ENCODE measurements around the gene DHRS9. TPM values are rescaled to one million over a fixed set of nuclear protein-coding genes. Genes with fewer than 3 reads are reported as not detected.

DHRS9 gene
- total and polyA plus RNA-seq, 2 of the 4 experiments (the other 2 are of a cell fraction): not detected

GRCh38 chr2:169073963-169074751 lies 4.8 kb downstream of the DHRS9 start:
- intact Hi-C loops (cut with micrococcal nuclease): no loop called here
- no peak overlapping the region for H2AK5ac ChIP-seq (ENCODE audit: low read depth, low read length)
- in situ Hi-C loops (cut with MboI; ENCODE audit: low sequenced_read_pairs): no loop called here
- no peaks in the 10 kb centered on the region for H3K79me1 ChIP-seq (ENCODE audit: low read depth in 1 of 2, low read length in 2 of 2)
- no peaks in the 10 kb centered on the region for H4K20me1 ChIP-seq (ENCODE audit: insufficient read depth, low read length)
- H2BK20ac ChIP-seq (ENCODE audit: low read depth, low read length): no peak overlapping the region
- WGBS, 2 experiments (ENCODE audit: extremely low coverage in 2 of 2, insufficient read length in 1 of 2): no CpG with 5 or more reads among the region's 9 CpGs
- no peak overlapping the region for H3K4me3 ChIP-seq (ENCODE audit: insufficient read depth, low read depth, low read length)
- no peak overlapping the region for H3K27ac ChIP-seq (ENCODE audit: insufficient read depth, low read length)
- H2BK120ac ChIP-seq (ENCODE audit: low read depth, low read length): no peak overlapping the region
- BruUV-seq (replicated peaks): no TSS peak
- no peak overlapping the region for H4K91ac ChIP-seq (ENCODE audit: insufficient read depth, low read depth, low read length)
- CTCF ChIA-PET: no interaction called here
- no peak overlapping the region for H3K14ac ChIP-seq (replicated peaks; ENCODE audit: low read depth, low read length)
- H4K5ac ChIP-seq (ENCODE audit: low read depth, low read length): no peak overlapping the region
- no peak overlapping the region for H2AFZ ChIP-seq (replicated peaks; ENCODE audit: low read length, poor library complexity)
- DNase-seq (no peak), ATAC-seq (ENCODE audit: low read depth) (no peak)
- no peaks in the 10 kb centered on the region for H3K27me3 ChIP-seq (ENCODE audit: control insufficient read depth, insufficient read depth, low read length)
- no peak overlapping the region for H3K4me2 ChIP-seq (ENCODE audit: low read depth, low read length)
- no peak overlapping the region for H3K9ac ChIP-seq (ENCODE audit: low read depth, low read length)
- no peaks in the 10 kb centered on the region for H3K9me1 ChIP-seq (ENCODE audit: insufficient read depth, low read length)
- no peak overlapping the region for H2BK15ac ChIP-seq (ENCODE audit: low read depth, low read length)
- dilution Hi-C loops (cut with HindIII; ENCODE audit: low sequenced_read_pairs, unreplicated experiment): no loop called here
- H2BK5ac ChIP-seq (ENCODE audit: low read depth, low read length, poor library complexity, severe bottlenecking): no peak overlapping the region
- H3K18ac ChIP-seq (ENCODE audit: low read depth, low read length): no peak overlapping the region
- no peaks in the 10 kb centered on the region for H3K4me1 ChIP-seq (ENCODE audit: control insufficient read depth, insufficient read depth, low read length)
- no peak overlapping the region for H2AK9ac ChIP-seq (replicated peaks; ENCODE audit: low read depth, low read length, poor library complexity)
- H4K8ac ChIP-seq (ENCODE audit: low read depth in 2 of 2, low read length in 2 of 2): no peak overlapping the region
- H3K36me3 ChIP-seq (ENCODE audit: control insufficient read depth, insufficient read depth, low read length): no peaks in the 10 kb centered on the region
- no peak overlapping the region for H3K23ac ChIP-seq (ENCODE audit: low read depth, low read length)
- no peaks in the 10 kb centered on the region for H3K9me3 ChIP-seq (ENCODE audit: control insufficient read depth, insufficient read depth, low read length)
- no peak overlapping the region for H3K4ac ChIP-seq (ENCODE audit: low read depth, low read length)
- POLR2A ChIA-PET (ENCODE audit: unreplicated experiment): no interaction called here
- TF ChIP-seq ELK1 (IDR thresholded peaks at IDR 0.05; ENCODE audit: borderline replicate concordance, low read depth, low read length) (no peak), CHD1 (IDR thresholded peaks at IDR 0.05; ENCODE audit: low read depth, low read length) (no peak), MAZ (IDR thresholded peaks at IDR 0.05; ENCODE audit: borderline replicate concordance, low read depth, low read length) (no peak), FOS (IDR thresholded peaks at IDR 0.05; ENCODE audit: low read depth, low read length) (no peak), BHLHE40 (IDR thresholded peaks at IDR 0.05; ENCODE audit: low read depth, low read length) (no peak), POLR2A (IDR thresholded peaks at IDR 0.05; ENCODE audit: low read depth, low read length) (no peak), MXI1 (IDR thresholded peaks at IDR 0.05; ENCODE audit: borderline replicate concordance, low read depth, low read length) (no peak), RFX5 (IDR thresholded peaks at IDR 0.05; ENCODE audit: low read depth, low read length) (no peak), CEBPB (IDR thresholded peaks at IDR 0.05; ENCODE audit: low read depth, low read length) (no peak), SMC3 (IDR thresholded peaks at IDR 0.05; ENCODE audit: low read depth, low read length) (no peak)
- TF ChIP-seq, protein P1, sequence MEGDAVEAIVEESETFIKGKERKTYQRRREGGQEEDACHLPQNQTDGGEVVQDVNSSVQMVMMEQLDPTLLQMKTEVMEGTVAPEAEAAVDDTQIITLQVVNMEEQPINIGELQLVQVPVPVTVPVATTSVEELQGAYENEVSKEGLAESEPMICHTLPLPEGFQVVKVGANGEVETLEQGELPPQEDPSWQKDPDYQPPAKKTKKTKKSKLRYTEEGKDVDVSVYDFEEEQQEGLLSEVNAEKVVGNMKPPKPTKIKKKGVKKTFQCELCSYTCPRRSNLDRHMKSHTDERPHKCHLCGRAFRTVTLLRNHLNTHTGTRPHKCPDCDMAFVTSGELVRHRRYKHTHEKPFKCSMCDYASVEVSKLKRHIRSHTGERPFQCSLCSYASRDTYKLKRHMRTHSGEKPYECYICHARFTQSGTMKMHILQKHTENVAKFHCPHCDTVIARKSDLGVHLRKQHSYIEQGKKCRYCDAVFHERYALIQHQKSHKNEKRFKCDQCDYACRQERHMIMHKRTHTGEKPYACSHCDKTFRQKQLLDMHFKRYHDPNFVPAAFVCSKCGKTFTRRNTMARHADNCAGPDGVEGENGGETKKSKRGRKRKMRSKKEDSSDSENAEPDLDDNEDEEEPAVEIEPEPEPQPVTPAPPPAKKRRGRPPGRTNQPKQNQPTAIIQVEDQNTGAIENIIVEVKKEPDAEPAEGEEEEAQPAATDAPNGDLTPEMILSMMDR (conservative IDR thresholded peaks at IDR 0.05; ENCODE audit: low read depth, low read length): no peak
- TF ChIP-seq, protein P2, sequence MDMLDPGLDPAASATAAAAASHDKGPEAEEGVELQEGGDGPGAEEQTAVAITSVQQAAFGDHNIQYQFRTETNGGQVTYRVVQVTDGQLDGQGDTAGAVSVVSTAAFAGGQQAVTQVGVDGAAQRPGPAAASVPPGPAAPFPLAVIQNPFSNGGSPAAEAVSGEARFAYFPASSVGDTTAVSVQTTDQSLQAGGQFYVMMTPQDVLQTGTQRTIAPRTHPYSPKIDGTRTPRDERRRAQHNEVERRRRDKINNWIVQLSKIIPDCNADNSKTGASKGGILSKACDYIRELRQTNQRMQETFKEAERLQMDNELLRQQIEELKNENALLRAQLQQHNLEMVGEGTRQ (IDR thresholded peaks at IDR 0.05; ENCODE audit: low read depth, low read length): no peak
- H3K56ac ChIP-seq (ENCODE audit: extremely low read depth, insufficient read depth, low read length): no peak overlapping the region
